Activated naive CD4-positive, alpha-beta T cell (primary cell): ENCODE results near the gene FGD4.

ENCODE experiments used
- DNase-seq, 4 experiments: peaks; one replicate each; lab custom pipeline; 2025; lab: John Stamatoyannopoulos, UW

FGD4 gene

DNA sequence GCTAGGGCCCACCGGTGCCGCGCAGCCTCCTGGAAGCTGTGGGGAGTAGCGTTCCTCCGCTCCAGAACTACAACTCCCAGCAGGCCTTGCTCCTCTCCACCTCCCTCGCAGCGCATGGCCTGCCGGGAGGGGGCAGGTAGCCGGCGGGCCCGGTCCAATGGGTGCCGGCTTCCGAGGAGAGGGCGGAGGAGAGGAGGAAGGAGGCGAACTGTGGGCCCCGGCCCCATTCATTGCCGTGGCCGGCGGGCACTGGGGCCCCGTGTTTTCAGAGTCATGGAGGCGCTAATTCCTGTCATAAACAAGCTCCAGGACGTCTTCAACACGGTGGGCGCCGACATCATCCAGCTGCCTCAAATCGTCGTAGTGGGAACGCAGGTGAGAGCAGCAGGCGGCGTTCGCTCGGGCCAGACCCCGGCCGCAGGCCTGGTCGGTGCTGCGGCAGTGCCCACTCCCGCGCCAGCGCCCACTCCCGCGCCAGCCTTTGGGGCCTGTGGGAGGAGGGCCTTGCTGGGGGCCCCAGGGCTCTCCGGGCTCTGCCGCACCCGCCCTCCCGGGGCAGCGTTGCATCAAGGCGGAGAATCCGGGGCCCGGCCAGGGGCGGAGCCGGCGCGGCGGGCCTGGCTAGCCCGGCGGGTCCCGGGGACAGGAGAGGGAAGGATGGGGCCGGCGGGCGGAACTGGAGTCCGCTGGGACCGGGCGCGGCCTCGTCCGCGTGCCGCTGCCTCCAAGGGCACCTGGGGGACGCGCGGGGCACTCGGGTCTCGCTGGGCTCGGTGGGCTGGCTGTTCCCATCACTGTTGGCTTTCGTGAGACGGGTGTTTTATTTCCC is 279.9 kb downstream of the FGD4 start, which contains the start of gene DNM1L:
Gene DNM1L (plus strand): TSS at position 211 of the 829 bp plus-strand sequence. CDS start 63 bp downstream, at position 274.
- peak; percentile 71 to 90 (median 78) for DNase-seq

DNA sequence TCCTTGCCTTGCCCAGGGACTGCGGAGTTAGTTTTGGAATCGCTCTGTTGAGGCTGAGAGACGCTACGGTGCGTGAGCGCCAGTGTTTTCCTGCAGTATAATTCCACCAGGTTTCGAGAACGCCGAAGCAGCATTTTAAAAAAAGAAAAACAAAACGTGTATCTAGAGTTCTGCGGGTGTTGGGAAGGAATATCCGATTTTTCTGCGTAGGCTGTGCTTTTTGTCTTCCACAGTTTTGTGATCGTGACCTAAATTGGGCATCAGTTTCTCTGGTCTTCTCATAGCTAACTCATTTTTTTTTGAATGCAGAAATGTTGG is 280.5 kb downstream of the FGD4 start:
- no peak for DNase-seq

DNA sequence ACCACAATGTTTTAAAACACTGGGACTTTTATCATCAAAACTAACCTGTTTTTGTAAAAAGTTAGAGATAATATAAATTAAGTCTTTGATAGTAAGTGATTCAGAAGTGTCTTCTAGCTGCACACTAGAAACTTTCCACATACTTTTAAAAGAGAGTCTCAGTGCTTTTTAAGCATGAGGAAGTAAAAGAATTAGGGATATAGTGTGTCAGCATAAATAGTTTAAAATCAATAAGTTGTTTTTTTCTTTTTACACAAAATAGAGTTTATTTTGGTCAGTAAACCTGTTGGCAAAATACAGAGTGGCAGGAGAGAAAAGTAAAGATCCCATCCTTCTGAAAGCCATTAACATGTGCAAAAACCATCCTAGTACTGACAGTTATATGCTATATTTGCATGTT is 281.4 kb downstream of the FGD4 start:
- no peak for DNase-seq

DNA sequence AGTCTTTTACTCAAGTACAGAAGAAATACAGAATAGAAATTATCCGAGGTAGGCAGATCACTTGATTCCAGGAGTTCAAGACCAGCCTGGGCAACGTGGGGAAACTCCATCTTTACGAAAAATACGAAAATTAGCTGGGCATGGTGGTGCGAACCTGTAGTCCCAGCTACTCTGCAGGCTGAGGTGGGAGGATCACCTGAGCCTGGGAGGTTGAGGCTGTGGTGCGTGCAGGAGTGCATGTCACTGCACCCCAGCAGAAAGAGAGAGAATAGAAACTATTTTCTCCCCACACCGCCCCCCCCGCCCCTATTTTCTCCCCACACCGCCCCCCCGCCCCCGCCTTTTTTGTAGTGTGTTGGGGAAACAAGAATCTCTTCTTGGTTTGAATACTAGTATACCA is 281.9 kb downstream of the FGD4 start:
- no peak for DNase-seq

DNA sequence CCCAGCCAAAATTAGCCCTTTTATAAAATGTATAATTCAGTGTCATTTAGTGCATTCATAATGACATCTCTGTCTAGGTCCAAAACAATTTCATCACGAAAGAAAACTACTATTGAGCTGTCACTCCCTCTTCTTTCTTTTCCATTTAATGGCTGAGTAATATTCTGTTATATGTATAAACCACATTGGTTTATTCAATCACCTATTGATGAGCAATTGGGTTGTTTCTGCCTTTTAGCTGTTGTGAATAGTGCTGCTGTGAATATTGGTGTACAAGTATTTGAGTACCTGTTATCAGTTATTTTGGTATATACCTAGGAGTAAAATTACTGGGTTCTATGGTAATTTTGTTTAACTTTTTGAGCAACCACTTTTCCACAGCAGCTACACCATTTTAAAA is 287.0 kb downstream of the FGD4 start:
- DNase-seq, result no peak

DNA sequence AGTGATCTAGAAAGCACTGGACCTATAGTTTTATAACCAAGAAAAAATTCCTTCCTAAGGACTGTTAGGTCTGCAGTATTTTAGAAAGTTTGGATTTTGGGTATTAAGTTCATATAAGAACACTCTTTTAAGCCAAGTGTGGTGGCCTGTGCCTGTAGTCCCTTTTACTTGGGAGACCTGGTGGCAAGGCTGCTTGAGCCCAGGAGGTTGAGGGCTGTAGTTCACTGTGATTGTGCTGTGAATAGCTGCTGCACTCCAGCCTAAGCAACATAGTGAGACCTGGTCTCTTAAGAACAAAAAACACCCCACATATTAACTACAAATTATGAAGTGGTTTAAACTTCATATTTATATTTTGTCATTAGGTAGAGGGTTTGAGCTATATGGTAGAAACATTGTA is 289.4 kb downstream of the FGD4 start:
- no peak for DNase-seq

DNA sequence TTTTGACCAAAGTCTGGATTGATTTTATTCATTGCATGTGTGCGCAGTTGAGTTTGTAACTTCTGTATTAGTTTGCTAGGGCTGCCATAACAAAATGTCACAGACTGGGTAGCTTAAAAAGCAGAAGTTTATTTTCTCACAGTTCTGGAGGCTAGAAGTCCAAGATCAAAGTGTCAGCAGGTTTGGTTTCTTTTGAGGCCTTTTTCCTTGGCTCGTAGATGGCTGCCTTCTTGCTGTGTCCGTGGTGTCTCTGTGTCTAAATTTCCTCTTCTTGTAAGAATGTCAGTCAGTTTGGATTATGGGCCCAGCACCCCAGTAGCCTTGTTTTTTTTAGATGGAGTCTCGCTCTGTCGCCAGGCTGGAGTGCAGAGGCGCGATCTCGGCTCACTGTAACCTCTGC is 291.6 kb downstream of the FGD4 start:
- no peak for DNase-seq

DNA sequence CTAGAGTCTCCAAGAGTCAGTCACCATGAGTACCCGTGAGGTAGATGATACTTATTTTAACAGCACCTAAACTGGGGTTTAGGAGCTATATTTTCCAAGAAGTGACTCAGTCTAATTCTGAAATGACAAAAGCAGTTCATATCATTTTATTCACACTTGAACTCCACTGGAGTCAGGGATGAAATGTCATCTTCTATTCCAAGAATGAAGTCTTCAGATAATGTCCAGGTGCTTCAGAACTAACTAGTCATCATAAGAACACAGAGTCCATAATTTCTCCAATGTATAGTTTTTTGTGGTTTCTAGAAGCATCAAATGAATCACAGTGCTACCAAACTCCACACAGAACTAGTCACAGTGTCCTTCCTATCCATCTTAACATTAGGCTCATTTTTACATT is 293.0 kb downstream of the FGD4 start:
- no peak for DNase-seq

DNA sequence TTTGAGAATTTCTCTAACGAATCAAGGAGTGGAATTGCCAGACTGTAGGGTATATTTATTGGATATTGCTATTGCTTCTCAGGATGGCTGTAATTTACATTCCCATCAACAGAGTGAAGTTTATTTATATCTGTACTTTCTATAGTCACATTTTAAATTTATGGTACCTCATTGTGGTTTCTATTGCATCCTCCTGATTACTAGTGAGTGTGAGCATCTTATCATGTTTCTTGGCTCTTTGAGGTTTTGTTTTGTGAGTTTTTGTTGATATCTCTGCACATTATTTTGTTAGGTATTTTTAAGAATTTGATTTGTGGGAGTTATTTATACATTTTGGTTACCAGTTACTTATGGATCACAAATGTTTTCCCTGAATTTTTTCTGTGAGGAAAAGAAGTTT is 293.7 kb downstream of the FGD4 start:
- no peak for DNase-seq
